ENCODE measurements around the gene EXOSC10. TPM values are rescaled to one million over a fixed set of nuclear protein-coding genes. Genes with fewer than 3 reads are reported as not detected.

EXOSC10 gene
- total and polyA plus RNA-seq, 2 of the 4 experiments (the other 2 are of a cell fraction) = 64.5 to 66.0 TPM

- Histone ChIP-seq H2BK20ac (ENCODE audit: low read depth, low read length) (no peak overlapping the region), H3K56ac (ENCODE audit: extremely low read depth, insufficient read depth, low read length) (no peak overlapping the region), H2AFZ (replicated peaks; ENCODE audit: low read length, poor library complexity) (no peak overlapping the region), H2BK5ac (ENCODE audit: low read depth, low read length, poor library complexity, severe bottlenecking) (no peak overlapping the region), H3K18ac (ENCODE audit: low read depth, low read length) (no peak overlapping the region), H3K9me1 (ENCODE audit: insufficient read depth, low read length) (peaks cover 10% of the 10 kb centered on the region), H3K27ac (ENCODE audit: insufficient read depth, low read length) (no peak overlapping the region), H4K8ac (ENCODE audit: low read depth in 2 of 2, low read length in 2 of 2) (no peak overlapping the region), H3K4ac (ENCODE audit: low read depth, low read length) (no peak overlapping the region), H3K9me3 (ENCODE audit: control insufficient read depth, insufficient read depth, low read length) (no peaks in the 10 kb centered on the region), H3K27me3 (ENCODE audit: control insufficient read depth, insufficient read depth, low read length) (no peaks in the 10 kb centered on the region), H3K79me1 (ENCODE audit: low read depth in 1 of 2, low read length in 2 of 2) (peaks cover 0 to 3% of the 10 kb centered on the region in 2 experiments; a peak in 1 of 4 replicates), H3K36me3 (ENCODE audit: control insufficient read depth, insufficient read depth, low read length) (peaks cover 17% of the 10 kb centered on the region), H3K4me1 (ENCODE audit: control insufficient read depth, insufficient read depth, low read length) (peaks cover 14% of the 10 kb centered on the region), H3K4me2 (ENCODE audit: low read depth, low read length) (no peak overlapping the region), H4K20me1 (ENCODE audit: insufficient read depth, low read length) (no peaks in the 10 kb centered on the region), H3K14ac (replicated peaks; ENCODE audit: low read depth, low read length) (no peak overlapping the region), H2BK15ac (ENCODE audit: low read depth, low read length) (no peak overlapping the region), H3K9ac (ENCODE audit: low read depth, low read length) (no peak overlapping the region), H2AK9ac (replicated peaks; ENCODE audit: low read depth, low read length, poor library complexity) (no peak overlapping the region), H4K91ac (ENCODE audit: insufficient read depth, low read depth, low read length) (no peak overlapping the region), H4K5ac (ENCODE audit: low read depth, low read length) (no peak overlapping the region), H2BK120ac (ENCODE audit: low read depth, low read length) (no peak overlapping the region), H3K4me3 (ENCODE audit: insufficient read depth, low read depth, low read length) (no peak overlapping the region), H3K23ac (ENCODE audit: low read depth, low read length) (no peak overlapping the region), H2AK5ac (ENCODE audit: low read depth, low read length) (no peak overlapping the region)
- POLR2A ChIA-PET (ENCODE audit: unreplicated experiment) = no interaction called here
- in situ Hi-C loops (cut with MboI; ENCODE audit: low sequenced_read_pairs) = no loop called here
- DNase-seq (no peak), ATAC-seq (ENCODE audit: low read depth) (no peak)
- BruUV-seq (replicated peaks) = no TSS peak
- intact Hi-C loops (cut with micrococcal nuclease) = no loop called here
- WGBS, 2 experiments (ENCODE audit: extremely low coverage in 2 of 2, insufficient read length in 1 of 2) = no CpG with 5 or more reads among the region's 1 CpG
- CTCF ChIA-PET = no interaction called here
- TF ChIP-seq SMC3 (IDR thresholded peaks at IDR 0.05; ENCODE audit: low read depth, low read length) (no peak), FOS (IDR thresholded peaks at IDR 0.05; ENCODE audit: low read depth, low read length) (no peak), ELK1 (IDR thresholded peaks at IDR 0.05; ENCODE audit: borderline replicate concordance, low read depth, low read length) (no peak), POLR2A (IDR thresholded peaks at IDR 0.05; ENCODE audit: low read depth, low read length) (no peak), CHD1 (IDR thresholded peaks at IDR 0.05; ENCODE audit: low read depth, low read length) (no peak), CTCF (conservative IDR thresholded peaks at IDR 0.05; ENCODE audit: low read depth, low read length) (no peak), MXI1 (IDR thresholded peaks at IDR 0.05; ENCODE audit: borderline replicate concordance, low read depth, low read length) (no peak), MAFK (IDR thresholded peaks at IDR 0.05; ENCODE audit: low read depth, low read length) (no peak), MAZ (IDR thresholded peaks at IDR 0.05; ENCODE audit: borderline replicate concordance, low read depth, low read length) (no peak), RFX5 (IDR thresholded peaks at IDR 0.05; ENCODE audit: low read depth, low read length) (no peak), RCOR1 (IDR thresholded peaks at IDR 0.05; ENCODE audit: insufficient replicate concordance, low read length) (no peak), NFE2L2 (IDR thresholded peaks at IDR 0.05; ENCODE audit: low read depth, low read length) (no peak), CEBPB (IDR thresholded peaks at IDR 0.05; ENCODE audit: low read depth, low read length) (no peak), USF2 (IDR thresholded peaks at IDR 0.05; ENCODE audit: low read depth, low read length) (no peak), BHLHE40 (IDR thresholded peaks at IDR 0.05; ENCODE audit: low read depth, low read length) (no peak), RAD21 (IDR thresholded peaks at IDR 0.05; ENCODE audit: low read length) (no peak)
- dilution Hi-C loops (cut with HindIII; ENCODE audit: low sequenced_read_pairs, unreplicated experiment) = no loop called here
Observed at GRCh38 chr1:11138029-11138428, 38.4 kb upstream of the EXOSC10 start.

Measured in IMR-90 (cell line).